ENCODE results near the gene AMN. TPM values are rescaled to one million over a fixed set of nuclear protein-coding genes. Genes with fewer than 3 reads are reported as not detected.

The AMN gene
- total RNA-seq, 1 experiment from 2014 or later: 21.8 TPM

DNA sequence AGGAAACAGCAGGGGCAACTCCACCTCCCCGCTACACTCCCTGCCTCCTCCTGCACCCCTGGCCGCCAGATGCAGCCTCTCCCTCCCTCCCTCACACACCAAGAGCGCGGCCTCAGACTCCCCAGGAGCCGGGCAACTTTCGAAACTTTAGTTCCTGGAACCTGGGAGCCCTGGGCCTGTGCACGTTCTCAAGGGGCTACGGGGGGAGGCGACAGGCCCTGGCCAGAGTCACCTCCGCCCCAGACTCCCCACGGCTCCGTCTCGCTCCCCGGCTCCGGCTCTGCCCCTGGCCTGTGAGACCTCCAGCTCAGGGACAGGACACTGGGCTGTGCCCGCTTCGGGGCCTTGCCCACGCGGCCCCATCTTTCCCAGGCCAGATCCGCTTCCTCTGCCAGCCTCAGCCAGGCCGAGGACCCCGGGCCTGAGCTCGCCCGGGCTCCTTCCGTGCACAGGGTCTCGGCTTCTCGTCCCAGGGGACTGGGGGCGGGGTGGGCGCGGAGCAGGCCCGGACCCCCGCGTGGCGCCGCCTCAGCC, 5.5 kb downstream of the AMN start:
- TF ChIP-seq EZH2 (IDR thresholded peaks at IDR 0.05; ENCODE audit: low read depth): no peak
- TF ChIP-seq, protein P1, sequence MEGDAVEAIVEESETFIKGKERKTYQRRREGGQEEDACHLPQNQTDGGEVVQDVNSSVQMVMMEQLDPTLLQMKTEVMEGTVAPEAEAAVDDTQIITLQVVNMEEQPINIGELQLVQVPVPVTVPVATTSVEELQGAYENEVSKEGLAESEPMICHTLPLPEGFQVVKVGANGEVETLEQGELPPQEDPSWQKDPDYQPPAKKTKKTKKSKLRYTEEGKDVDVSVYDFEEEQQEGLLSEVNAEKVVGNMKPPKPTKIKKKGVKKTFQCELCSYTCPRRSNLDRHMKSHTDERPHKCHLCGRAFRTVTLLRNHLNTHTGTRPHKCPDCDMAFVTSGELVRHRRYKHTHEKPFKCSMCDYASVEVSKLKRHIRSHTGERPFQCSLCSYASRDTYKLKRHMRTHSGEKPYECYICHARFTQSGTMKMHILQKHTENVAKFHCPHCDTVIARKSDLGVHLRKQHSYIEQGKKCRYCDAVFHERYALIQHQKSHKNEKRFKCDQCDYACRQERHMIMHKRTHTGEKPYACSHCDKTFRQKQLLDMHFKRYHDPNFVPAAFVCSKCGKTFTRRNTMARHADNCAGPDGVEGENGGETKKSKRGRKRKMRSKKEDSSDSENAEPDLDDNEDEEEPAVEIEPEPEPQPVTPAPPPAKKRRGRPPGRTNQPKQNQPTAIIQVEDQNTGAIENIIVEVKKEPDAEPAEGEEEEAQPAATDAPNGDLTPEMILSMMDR (conservative IDR thresholded peaks at IDR 0.05): no peak
- Histone ChIP-seq H3K4me2 (peak overlapping the region; percentile 99), H3F3A (ENCODE audit: insufficient read depth, low read depth) (peaks cover 38% of the 10 kb centered on the region), H3K27me3 (ENCODE audit: insufficient read depth, low read depth) (no peaks in the 10 kb centered on the region), H3K9me3 (ENCODE audit: insufficient read depth, low read depth) (no peaks in the 10 kb centered on the region), H3K4me1 (replicated peaks; ENCODE audit: insufficient read depth) (peaks cover 20% of the 10 kb centered on the region), H3K4me3 (peak overlapping the region; percentile 87), H3K9me2 (ENCODE audit: insufficient read depth) (no peaks in the 10 kb centered on the region), H4K20me1 (ENCODE audit: insufficient read depth) (no peaks in the 10 kb centered on the region), H2AFZ (peak overlapping the region; percentile 96), H3K36me3 (ENCODE audit: low read depth) (no peaks in the 10 kb centered on the region), H3K27ac (peak overlapping the region; percentile 74), H3K79me2 (ENCODE audit: low read depth) (no peaks in the 10 kb centered on the region)
- ChIA-PET POLR2A (ENCODE audit: unreplicated experiment) (interaction anchor here (0.5 to 0.6 kb wide), 9 partner anchors 132 to 899 kb away, joined by 3 to 14 read pairs (median 4); partner anchors contain the start of genes CINP, TECPR2, XRCC3 and ZFYVE21), CTCF (interaction anchor here (0.7 to 1.0 kb wide), 3 partner anchors 209 to 403 kb away, joined by 3 to 4 read pairs (median 4); no protein-coding TSS in a partner anchor)
- BruUV-seq (replicated peaks): no TSS peak
- intact Hi-C loops (cut with micrococcal nuclease; ENCODE audit: unreplicated experiment): loop anchor here (1.0 to 5.0 kb wide), 5 partner anchors 144 to 1261 kb away; partner anchors contain the start of gene RCOR1
- DNase-seq: peak in 1 of 2 experiments; percentile 73

GRCh38 chr14:102928412-102929240, 6.2 kb downstream of the AMN start:
- Histone ChIP-seq H3K27ac (peak overlapping the region; percentile 74), H3K9me3 (ENCODE audit: insufficient read depth, low read depth) (no peaks in the 10 kb centered on the region), H3K9me2 (ENCODE audit: insufficient read depth) (no peaks in the 10 kb centered on the region), H3K4me1 (replicated peaks; ENCODE audit: insufficient read depth) (peaks cover 20% of the 10 kb centered on the region), H4K20me1 (ENCODE audit: insufficient read depth) (no peaks in the 10 kb centered on the region), H3K27me3 (ENCODE audit: insufficient read depth, low read depth) (no peaks in the 10 kb centered on the region), H3K4me3 (peak overlapping the region; percentile 87), H3K36me3 (ENCODE audit: low read depth) (no peaks in the 10 kb centered on the region), H2AFZ (peak overlapping the region; percentile 96), H3K4me2 (peak overlapping the region; percentile 99), H3K79me2 (ENCODE audit: low read depth) (no peaks in the 10 kb centered on the region), H3F3A (ENCODE audit: insufficient read depth, low read depth) (peaks cover 45% of the 10 kb centered on the region)
- ChIA-PET POLR2A (ENCODE audit: unreplicated experiment) (interaction anchor here (0.5 to 0.6 kb wide), 2 partner anchors 566 to 900 kb away, joined by 3 to 6 read pairs; partner anchors contain the start of genes CINP and TECPR2), CTCF (interaction anchor here (0.5 to 0.7 kb wide), 2 partner anchors 209 to 1168 kb away, joined by 3 to 4 read pairs; no protein-coding TSS in a partner anchor)
- peak; percentile 83 to 97 for DNase-seq
- intact Hi-C loops (cut with micrococcal nuclease; ENCODE audit: unreplicated experiment): loop anchor here (2.0 to 5.0 kb wide), 4 partner anchors 144 to 1261 kb away; partner anchors contain the start of gene RCOR1
- TF ChIP-seq, protein P1 (conservative IDR thresholded peaks at IDR 0.05): no peak
- TF ChIP-seq EZH2 (IDR thresholded peaks at IDR 0.05; ENCODE audit: low read depth): no peak
- BruUV-seq (replicated peaks): TSS peak; percentile 35
